T-helper 1 cell treated with Interleukin-12 subunit alpha and Interleukin-12 subunit beta and Interleukin-4 antibody, amounts not matched to agents 30 ng/mL and 1 ng/mL, for 36 hours (primary cell): ENCODE results near the gene NDUFC1. TPM values are rescaled to one million over a fixed set of nuclear protein-coding genes. Genes with fewer than 3 reads are reported as not detected.

ENCODE experiments used
- intact Hi-C: fragments of 100-400 bp; cut with micrococcal nuclease; formaldehyde crosslinking; loops from one replicate; pipeline ENCODE4 v1.15.1; 2024
- total RNA-seq: library from RNA; stranded (reverse); gene quantifications from 2 replicates; pipeline ENCODE4 v1.2.3, GENCODE V29; 2022

The NDUFC1 gene
- total RNA-seq, 1 donor from 2014 or later: 49.1 TPM

DNA sequence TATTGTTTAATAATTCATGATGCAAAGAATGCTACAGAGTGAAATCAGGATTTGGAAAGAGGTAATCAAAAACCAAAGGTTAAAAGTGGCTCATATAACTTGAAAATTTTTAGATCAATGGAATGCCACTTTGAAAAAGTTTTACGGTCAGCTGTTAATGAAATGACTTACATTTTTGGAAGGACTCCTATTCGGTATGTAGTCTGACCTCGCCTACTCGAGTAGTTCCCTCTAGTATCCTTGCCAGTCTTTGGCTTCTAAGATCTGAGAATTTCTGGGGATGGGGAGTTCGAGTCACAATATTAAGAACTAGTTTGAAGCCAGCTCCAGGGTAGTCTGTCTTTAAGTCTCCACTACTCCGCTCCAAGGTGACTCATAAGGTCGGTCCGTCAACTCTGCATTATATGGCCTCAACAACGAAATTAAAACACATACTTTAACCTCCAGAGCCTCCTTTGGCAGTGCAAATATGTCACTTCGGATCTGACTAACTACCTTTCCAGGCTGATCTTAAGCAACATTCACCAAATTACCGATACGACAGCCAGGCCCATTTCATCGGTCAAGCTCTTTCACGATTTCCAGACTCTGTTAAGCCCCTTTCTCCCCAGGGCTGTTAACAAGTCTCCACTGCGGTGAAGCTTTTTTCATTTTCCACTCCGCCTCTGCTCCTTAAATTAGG lies 1.7 kb downstream of the NDUFC1 start:
- intact Hi-C loops: loop anchor here (1.0 to 10.0 kb wide), 14 partner anchors 34 to 1922 kb away; partner anchors contain the start of genes ELMOD2, NOCT, SCOC and SETD7

- intact Hi-C loops: no loop called here
These were observed 2.7 kb downstream of the NDUFC1 start for GRCh38 chr4:139299536-139299935.

- intact Hi-C loops: no loop called here
These were observed 5.3 kb downstream of the NDUFC1 start for GRCh38 chr4:139297001-139297410.

- intact Hi-C loops: loop anchor here (1.0 kb wide), 10 partner anchors 8 to 1054 kb away; partner anchors contain the start of genes NOCT and SLC7A11
These were observed 6.4 kb downstream of the NDUFC1 start for GRCh38 chr4:139295942-139296299.

DNA sequence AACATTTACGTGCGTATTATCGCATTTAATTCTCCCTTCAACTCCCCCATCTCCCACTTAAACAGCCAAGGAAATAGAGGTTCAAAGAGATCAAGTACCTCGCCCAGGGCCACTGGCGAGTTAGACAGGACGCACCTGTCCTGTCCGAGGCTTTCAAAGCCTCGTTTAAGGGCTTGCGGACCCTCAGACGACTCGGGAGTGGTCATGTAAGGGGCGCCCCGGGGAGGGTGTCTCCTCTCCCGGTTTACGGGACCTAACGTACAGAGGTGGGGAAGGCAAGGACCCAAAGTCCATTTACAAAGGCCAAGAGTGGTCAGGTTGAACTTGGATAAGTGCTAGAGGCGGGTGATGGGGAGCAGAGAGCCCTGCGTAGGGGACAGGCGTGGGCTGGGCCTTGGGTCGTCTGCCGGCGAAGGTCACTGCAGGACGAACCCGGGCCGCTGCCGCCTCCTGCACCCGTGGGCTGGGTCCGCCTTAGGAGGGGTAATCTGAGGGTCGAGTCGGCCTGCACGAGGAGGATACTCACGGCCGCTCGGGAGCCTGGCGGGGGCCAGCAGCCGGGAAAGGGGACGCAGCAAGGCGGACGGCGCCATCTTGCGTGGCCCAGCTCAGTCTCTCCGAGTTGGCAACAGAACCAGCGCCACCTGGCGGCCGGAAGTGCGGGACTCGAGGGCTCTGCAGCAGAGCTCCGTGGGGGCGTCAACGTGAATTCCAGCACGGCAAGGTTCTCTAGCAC lies 6.9 kb downstream of the NDUFC1 start:
- intact Hi-C loops: loop anchor here (1.0 kb wide), 10 partner anchors 9 to 1053 kb away; partner anchors contain the start of genes NOCT and SLC7A11

DNA sequence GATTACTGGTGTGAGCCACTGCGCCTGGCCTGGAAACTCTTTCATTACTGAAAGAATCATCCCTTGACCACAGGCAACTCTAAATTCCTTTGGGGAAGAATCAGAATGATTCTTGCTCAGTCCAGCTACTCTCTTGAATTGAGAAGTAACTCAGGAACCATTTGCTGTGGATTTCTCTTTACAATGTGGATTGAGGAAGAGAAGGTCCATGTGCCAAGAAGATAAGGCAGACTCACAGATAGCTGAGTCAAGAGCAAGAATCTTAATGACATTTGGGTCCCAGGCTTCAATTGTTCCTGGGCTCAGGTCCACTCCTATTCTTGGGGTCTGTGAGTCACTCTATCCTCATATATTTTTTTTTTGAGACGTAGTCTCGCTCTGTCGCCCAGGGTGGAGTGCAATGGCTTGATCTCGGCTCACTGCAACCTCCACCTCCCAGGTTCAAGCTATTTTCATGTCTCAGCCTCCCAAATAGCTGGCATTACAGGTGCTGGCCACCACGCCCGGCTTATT lies 16.0 kb downstream of the NDUFC1 start:
- intact Hi-C loops: no loop called here

DNA sequence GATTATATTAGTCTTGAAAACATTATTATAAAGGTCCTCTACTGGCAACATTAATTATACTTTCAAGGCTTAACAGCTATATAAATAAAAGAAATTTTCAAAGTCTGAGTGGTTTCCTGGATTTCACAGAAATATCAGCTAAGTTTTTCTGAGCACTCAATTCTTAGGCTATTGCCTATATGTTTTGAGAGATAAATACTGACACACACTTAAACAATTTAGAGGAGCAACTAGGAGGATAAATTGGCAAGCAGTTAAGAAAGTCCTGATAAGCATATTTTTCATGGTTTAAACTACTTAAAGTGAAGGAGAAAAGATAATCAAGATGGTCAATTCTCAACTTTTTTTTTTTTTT lies 19.6 kb downstream of the NDUFC1 start:
- intact Hi-C loops: no loop called here

- intact Hi-C loops: no loop called here
These were observed 20.1 kb downstream of the NDUFC1 start for GRCh38 chr4:139282065-139282720.

GRCh38 chr4:139279760-139280620 lies 22.3 kb downstream of the NDUFC1 start, which contains the start of gene MGARP:
Gene MGARP, minus strand, starts transcription at chr4:139280225. Its CDS starts 67 bp downstream, at chr4:139280158.
- intact Hi-C loops: no loop called here

DNA sequence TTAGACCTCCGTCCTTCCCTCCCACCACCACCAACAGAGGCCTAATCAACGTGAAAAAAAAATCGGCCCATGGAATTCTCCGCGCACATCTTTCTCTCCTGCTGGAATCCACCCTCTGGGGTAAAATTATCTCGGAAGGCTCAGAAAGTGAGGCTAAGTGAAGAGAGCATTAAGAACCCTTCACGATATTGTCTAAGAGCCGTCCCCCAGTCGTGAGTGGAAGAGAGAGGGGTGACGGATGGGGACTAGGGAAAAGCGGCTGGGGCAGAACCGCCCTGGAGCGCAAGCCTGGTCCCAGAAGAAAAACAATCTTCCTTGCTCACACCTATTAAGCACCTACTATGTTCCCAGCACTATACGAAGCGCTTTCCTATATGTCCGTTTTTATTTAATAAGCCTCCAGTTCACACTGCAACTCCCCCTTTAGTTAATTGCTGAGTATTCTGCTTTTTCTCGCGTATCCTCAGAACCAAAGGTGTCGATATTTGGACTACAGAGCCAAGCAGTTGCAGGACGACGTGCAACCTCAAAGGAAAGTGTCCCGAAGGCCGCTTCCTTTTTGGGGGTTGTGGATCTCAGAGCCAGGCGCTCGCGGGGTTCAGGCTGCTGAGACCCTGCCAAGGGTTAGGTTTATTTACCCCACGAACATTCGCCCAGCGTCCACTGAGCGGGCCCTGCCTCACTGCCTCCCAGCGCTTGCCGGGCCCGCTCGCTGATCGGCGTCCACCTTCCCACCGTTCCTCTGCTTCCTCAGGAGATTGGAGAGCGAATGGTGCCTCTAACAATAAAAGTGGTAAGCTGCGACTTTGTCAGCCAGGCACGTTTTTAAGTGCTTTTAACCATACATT lies 23.1 kb downstream of the NDUFC1 start:
- intact Hi-C loops: no loop called here

GRCh38 chr4:139278485-139278884 lies 23.8 kb downstream of the NDUFC1 start:
- intact Hi-C loops: no loop called here

GRCh38 chr4:139275281-139275735 lies 27.0 kb downstream of the NDUFC1 start:
- intact Hi-C loops: no loop called here

DNA sequence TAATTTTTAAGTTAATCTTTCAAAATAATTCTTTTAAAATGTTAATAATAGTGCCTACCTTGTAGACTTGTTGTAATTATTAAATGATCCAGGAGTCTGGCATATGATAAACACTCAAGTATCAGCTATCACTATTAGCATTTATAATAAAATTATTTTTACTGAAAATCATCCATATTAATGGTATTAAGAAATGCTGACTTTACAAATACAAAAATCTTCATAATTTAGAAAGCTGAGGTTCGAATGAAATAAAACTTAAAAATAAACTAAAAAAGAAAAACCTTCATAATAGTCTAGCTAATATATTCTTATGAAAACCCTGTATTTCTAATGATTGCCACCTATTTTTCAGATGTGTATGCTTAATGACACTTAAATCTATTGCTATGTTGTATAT lies 27.5 kb downstream of the NDUFC1 start:
- intact Hi-C loops: no loop called here

DNA sequence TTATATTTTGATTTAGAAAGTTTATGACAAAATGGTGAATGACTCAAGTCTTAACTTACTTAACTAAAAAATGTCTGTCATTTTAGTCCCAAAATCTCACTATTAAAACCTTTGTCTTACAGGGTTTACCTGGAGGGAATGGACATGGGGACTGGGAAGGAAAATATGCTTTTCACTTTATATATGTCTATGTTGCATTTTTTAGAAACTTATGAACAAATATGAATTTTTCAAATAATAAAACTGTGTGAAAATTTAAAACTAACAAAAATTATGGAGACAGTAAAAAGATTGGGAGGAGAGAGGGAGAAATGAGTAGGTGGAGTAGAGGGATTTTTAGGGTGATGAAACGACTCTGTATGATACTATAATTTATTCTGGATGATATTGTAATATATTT lies 28.4 kb downstream of the NDUFC1 start:
- intact Hi-C loops: no loop called here

- intact Hi-C loops: no loop called here
These were observed 35.0 kb downstream of the NDUFC1 start for GRCh38 chr4:139267301-139267700.

GRCh38 chr4:139266583-139267257 lies 35.6 kb downstream of the NDUFC1 start:
- intact Hi-C loops: loop anchor here (1.0 kb wide), 4 partner anchors 29 to 187 kb away; partner anchors contain the start of gene NAA15

DNA sequence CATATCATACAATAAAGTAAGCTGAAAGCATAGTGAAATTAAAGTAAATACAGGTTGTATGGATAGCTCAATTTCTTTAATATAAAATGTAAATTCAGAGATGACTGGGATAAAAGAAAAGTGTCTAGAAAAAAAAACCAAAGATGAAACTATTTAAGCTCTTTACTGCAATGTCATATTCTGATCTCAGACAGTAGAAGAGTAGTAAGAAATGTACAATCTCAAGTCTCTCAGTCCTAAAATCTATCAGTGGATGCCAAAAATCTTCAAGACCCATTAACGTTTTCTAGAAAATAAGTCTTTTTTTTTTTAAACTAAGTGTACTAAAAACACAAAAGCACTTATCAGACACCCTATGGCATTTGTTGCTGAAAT lies 36.1 kb downstream of the NDUFC1 start:
- intact Hi-C loops: loop anchor here (1.0 kb wide), 4 partner anchors 29 to 187 kb away; partner anchors contain the start of gene NAA15

DNA sequence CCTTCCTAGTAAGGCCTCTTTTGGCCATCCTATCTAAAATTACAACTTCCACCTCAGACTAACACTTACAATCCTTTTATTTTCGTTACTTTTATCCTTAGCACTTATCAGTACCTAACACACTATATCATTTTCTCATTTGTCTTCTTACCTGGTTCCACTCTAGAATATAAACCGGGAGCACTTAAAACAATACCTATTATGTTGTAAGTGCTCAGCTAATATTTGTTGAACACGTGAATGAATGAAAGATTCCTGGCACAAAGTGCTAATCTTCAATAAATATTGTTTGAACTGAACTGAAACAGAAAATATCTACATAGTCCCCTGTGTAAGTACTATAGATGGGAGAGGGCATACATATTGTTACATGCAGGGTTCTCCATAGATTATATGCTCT lies 36.6 kb downstream of the NDUFC1 start:
- intact Hi-C loops: loop anchor here (1.0 kb wide), 4 partner anchors 30 to 188 kb away; partner anchors contain the start of gene NAA15

DNA sequence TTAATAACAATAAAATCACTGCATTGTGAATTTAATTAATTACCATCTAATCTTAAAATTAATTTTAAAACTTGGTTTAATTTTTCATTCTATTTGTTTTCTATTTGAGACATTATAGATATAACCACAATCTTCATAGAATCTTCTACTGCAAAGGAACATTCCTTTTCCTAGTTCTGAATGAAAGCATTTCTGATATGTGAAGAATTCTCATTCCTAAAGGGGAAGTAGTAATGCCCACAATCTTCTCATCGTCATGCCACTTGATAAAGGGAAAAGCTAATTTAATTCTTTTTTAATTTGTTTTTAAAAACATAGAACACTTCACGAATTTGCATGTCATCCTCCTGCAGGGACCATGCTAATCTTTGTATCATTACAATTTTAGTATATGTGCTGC lies 45.9 kb downstream of the NDUFC1 start:
- intact Hi-C loops: no loop called here
